Measurements from ENCODE around the gene CCBE1. TPM values are rescaled to one million over a fixed set of nuclear protein-coding genes. Genes with fewer than 3 reads are reported as not detected.
"Not testable (repeated sequence)": the region's sequence is repeated elsewhere in the genome, so short reads cannot be mapped to it uniquely, and the experiment has no call there.

CCBE1 gene
- total RNA-seq, 1 donor = under 0.01 TPM

GRCh38 chr18:59721931-59722330 is 24.7 kb upstream of the CCBE1 start:
- Histone ChIP-seq H3K9me3 (ENCODE audit: low read depth, low read length) (no peaks in the 10 kb centered on the region), H3K4me1 (ENCODE audit: insufficient read depth, low read length) (no peaks in the 10 kb centered on the region), H3K27me3 (ENCODE audit: insufficient read depth, low read length) (no peaks in the 10 kb centered on the region), H3K4me3 (ENCODE audit: low read length) (no peak overlapping the region)

DNA sequence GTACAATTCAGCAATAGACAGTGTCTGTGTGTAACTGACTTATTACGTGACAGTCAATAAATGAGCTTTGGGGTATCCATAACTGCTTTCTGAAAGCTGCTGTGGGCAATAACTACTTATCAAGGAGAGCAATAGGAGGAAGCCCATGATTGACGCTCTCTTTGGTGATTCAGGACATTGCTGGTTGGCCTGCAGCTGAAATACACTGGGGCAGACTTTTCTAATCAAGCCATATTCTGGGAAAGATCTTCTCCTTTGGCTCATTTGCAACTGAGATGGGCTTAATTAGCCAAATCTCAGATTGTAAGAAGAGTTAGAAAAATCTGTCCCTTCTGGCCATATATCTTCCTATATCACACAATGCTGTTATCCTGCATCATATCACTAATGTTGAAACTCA is 24.0 kb upstream of the CCBE1 start:
- Histone ChIP-seq H3K27me3 (ENCODE audit: insufficient read depth, low read length) (no peaks in the 10 kb centered on the region), H3K4me3 (ENCODE audit: low read length) (no peak overlapping the region), H3K4me1 (ENCODE audit: insufficient read depth, low read length) (no peaks in the 10 kb centered on the region), H3K9me3 (ENCODE audit: low read depth, low read length) (no peaks in the 10 kb centered on the region)

GRCh38 chr18:59719544-59720181 is 22.4 kb upstream of the CCBE1 start:
- Histone ChIP-seq H3K27me3 (ENCODE audit: insufficient read depth, low read length) (no peaks in the 10 kb centered on the region), H3K4me3 (ENCODE audit: low read length) (no peak overlapping the region), H3K4me1 (ENCODE audit: insufficient read depth, low read length) (no peaks in the 10 kb centered on the region), H3K9me3 (ENCODE audit: low read depth, low read length) (no peaks in the 10 kb centered on the region)

DNA sequence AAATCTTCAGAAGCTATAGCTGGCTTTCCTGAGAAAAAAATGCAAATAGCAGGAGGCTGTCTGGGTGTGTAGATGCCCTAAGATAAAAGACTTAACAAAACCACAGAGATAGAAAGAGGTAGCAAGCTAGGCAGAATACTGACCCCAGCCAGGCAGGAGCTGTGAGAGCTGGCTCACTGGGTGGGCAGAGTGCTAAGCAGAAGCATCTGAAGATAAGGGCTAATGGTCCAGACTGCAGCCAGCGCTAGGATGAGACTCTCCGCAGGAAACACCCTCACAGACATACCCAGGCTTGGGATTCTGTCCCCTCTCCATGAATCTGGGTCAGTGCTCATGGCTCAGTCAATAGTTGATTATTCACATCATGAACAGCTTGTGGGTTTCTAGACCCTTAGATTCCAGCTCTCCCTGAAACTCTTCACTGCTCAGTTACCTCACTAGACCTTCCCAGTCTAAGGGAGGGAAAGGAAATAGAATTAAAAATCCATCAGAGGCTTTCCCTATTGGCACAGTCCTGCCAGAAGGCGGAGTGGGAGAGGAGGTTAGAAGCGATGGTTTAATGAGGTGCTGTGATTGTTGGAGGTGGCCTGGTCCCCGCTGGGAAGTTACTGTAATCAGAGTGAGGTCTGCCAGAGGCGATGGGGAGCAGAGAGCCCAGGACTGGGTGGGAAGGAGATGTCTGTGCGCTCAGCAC is 21.4 kb upstream of the CCBE1 start:
- Histone ChIP-seq H3K27me3 (ENCODE audit: insufficient read depth, low read length) (no peaks in the 10 kb centered on the region), H3K9me3 (ENCODE audit: low read depth, low read length) (no peaks in the 10 kb centered on the region), H3K4me1 (ENCODE audit: insufficient read depth, low read length) (no peaks in the 10 kb centered on the region), H3K4me3 (ENCODE audit: low read length) (no peak overlapping the region)

DNA sequence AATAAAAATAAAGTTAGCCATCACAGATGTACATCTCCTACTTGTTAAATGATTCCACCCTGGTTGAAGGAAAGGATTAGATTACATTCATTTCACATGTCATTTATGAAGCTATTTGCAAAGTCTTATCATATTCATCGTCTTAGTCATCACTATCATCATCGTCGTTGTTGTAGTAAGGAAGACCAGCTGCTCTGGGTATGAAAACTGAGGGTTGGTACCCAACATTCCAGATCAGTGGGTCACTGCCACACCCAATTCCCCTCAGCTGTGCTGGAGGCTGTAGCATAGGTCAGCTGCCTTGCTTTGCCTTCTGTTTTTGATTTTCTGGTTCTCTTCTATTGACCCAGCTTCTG is 20.9 kb upstream of the CCBE1 start:
- Histone ChIP-seq H3K4me1 (ENCODE audit: insufficient read depth, low read length) (no peaks in the 10 kb centered on the region), H3K27me3 (ENCODE audit: insufficient read depth, low read length) (no peaks in the 10 kb centered on the region), H3K9me3 (ENCODE audit: low read depth, low read length) (no peaks in the 10 kb centered on the region), H3K4me3 (ENCODE audit: low read length) (no peak overlapping the region)

DNA sequence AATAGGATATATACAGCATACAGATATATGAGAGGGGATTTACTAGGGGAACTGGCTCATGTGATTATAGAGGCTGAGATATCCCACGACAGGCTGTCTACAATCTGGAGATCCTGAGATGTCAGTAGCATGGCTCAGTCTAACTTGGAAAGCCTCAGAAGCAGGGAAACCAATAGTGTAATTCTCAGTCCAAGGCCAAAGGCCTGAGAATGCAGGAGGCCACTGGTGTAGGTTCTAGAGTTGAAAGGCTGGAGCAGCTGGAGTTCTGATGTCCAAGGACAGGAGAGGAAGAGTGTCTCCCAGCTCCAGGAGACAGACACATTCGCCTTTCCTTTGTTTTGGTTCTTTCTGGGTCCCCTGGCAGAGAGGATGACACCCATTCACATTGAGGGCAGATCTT is 20.1 kb upstream of the CCBE1 start:
- no peaks in the 10 kb centered on the region for H3K4me1 ChIP-seq (ENCODE audit: insufficient read depth, low read length)
- H3K27me3 ChIP-seq (ENCODE audit: insufficient read depth, low read length) = no peaks in the 10 kb centered on the region
- no peaks in the 10 kb centered on the region for H3K9me3 ChIP-seq (ENCODE audit: low read depth, low read length)
- no peak overlapping the region for H3K4me3 ChIP-seq (ENCODE audit: low read length)

- Histone ChIP-seq H3K4me1 (ENCODE audit: insufficient read depth, low read length) (no peaks in the 10 kb centered on the region), H3K4me3 (ENCODE audit: low read length) (no peak overlapping the region), H3K9me3 (ENCODE audit: low read depth, low read length) (no peaks in the 10 kb centered on the region), H3K27me3 (ENCODE audit: insufficient read depth, low read length) (no peaks in the 10 kb centered on the region)
Observed at GRCh38 chr18:59715966-59716369, 18.7 kb upstream of the CCBE1 start.

GRCh38 chr18:59715445-59715844 is 18.2 kb upstream of the CCBE1 start:
- H3K27me3 ChIP-seq (ENCODE audit: insufficient read depth, low read length) = no peaks in the 10 kb centered on the region
- no peaks in the 10 kb centered on the region for H3K4me1 ChIP-seq (ENCODE audit: insufficient read depth, low read length)
- H3K9me3 ChIP-seq (ENCODE audit: low read depth, low read length) = no peaks in the 10 kb centered on the region
- no peak overlapping the region for H3K4me3 ChIP-seq (ENCODE audit: low read length)

DNA sequence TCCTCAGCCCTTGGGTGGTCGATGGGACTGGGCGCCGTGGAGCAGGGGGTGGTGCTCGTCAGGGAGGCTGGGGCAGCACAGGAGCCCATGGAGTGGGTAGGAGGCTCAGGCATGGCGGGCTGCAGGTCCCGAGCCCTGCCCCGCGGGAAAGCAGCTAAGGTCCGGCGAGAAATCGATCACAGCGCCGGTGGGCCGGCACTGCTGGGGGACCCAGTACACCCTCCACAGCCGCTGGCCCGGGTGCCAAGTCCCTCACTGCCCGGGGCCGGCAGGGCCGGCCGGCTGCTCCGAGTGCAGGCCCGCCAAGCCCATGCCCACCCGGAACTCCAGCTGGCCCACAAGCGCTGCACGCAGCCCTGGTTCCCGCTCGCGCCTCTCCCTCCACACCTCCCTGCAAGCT is 16.9 kb upstream of the CCBE1 start:
- H3K4me3 ChIP-seq (ENCODE audit: low read length); H3K27me3 ChIP-seq (ENCODE audit: insufficient read depth, low read length); H3K9me3 ChIP-seq (ENCODE audit: low read depth, low read length); H3K4me1 ChIP-seq (ENCODE audit: insufficient read depth, low read length): not testable (repeated sequence)

GRCh38 chr18:59712311-59712710 is 15.1 kb upstream of the CCBE1 start:
- no peak overlapping the region for H3K4me3 ChIP-seq (ENCODE audit: low read length)
- no peaks in the 10 kb centered on the region for H3K27me3 ChIP-seq (ENCODE audit: insufficient read depth, low read length)
- H3K9me3 ChIP-seq (ENCODE audit: low read depth, low read length) = no peaks in the 10 kb centered on the region
- no peaks in the 10 kb centered on the region for H3K4me1 ChIP-seq (ENCODE audit: insufficient read depth, low read length)

GRCh38 chr18:59708988-59709387 is 11.8 kb upstream of the CCBE1 start:
- Histone ChIP-seq H3K27me3 (ENCODE audit: insufficient read depth, low read length) (no peaks in the 10 kb centered on the region), H3K9me3 (ENCODE audit: low read depth, low read length) (no peaks in the 10 kb centered on the region), H3K4me1 (ENCODE audit: insufficient read depth, low read length) (no peaks in the 10 kb centered on the region), H3K4me3 (ENCODE audit: low read length) (no peak overlapping the region)

- Histone ChIP-seq H3K27me3 (ENCODE audit: insufficient read depth, low read length) (no peaks in the 10 kb centered on the region), H3K9me3 (ENCODE audit: low read depth, low read length) (no peaks in the 10 kb centered on the region), H3K4me1 (ENCODE audit: insufficient read depth, low read length) (no peaks in the 10 kb centered on the region), H3K4me3 (ENCODE audit: low read length) (no peak overlapping the region)
Observed at GRCh38 chr18:59707306-59707705, 10.1 kb upstream of the CCBE1 start.

DNA sequence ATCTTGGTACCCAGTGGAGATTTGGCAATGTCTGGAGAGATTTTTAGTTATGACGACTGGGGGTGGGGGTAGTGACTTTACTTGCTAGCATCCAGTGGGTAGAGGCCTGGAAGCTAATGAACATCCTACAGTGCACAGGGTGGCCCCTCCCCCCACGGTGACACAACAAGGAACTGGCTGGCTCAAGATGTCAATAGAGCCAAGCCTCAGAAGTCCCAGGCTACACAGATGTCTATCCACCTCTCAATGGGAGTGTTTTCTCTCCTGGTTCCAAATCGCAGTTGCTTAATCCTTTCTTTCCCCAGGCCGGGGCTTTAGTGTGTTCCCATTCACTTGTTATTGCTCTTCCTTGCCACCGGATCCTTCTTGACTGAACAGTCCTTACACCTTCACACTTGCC is 9.3 kb upstream of the CCBE1 start:
- Histone ChIP-seq H3K9me3 (ENCODE audit: low read depth, low read length) (no peaks in the 10 kb centered on the region), H3K27me3 (ENCODE audit: insufficient read depth, low read length) (peaks cover 2% of the 10 kb centered on the region), H3K4me1 (ENCODE audit: insufficient read depth, low read length) (no peaks in the 10 kb centered on the region), H3K4me3 (ENCODE audit: low read length) (no peak overlapping the region)

DNA sequence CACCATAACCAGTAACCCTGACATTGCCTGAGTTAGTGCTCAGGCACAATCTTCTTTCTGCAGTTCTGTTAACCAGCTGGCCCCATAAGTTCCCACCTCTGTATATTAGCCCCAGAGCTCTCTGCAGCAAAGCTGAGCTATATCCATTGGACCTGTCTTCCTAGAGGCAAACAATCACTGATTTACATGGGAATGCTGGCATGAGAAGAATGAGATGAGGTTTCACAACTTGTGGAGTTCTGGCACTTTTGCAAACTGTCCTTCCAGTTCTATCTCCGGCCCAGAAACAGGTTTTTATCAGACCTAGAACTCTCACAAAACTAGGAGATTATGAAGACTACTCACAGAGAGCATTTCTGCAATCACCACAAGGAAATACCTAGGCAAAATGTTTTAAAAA is 7.9 kb upstream of the CCBE1 start:
- Histone ChIP-seq H3K4me3 (ENCODE audit: low read length) (no peak overlapping the region), H3K27me3 (ENCODE audit: insufficient read depth, low read length) (peaks cover 3% of the 10 kb centered on the region), H3K9me3 (ENCODE audit: low read depth, low read length) (no peaks in the 10 kb centered on the region)

GRCh38 chr18:59704146-59704545 is 6.9 kb upstream of the CCBE1 start:
- peaks cover 8% of the 10 kb centered on the region for H3K27me3 ChIP-seq (ENCODE audit: insufficient read depth, low read length)
- H3K4me3 ChIP-seq (ENCODE audit: low read length) = no peak overlapping the region
- no peaks in the 10 kb centered on the region for H3K9me3 ChIP-seq (ENCODE audit: low read depth, low read length)
- H3K4me1 ChIP-seq (ENCODE audit: insufficient read depth, low read length) = no peaks in the 10 kb centered on the region

More for the DNA sequence above, 7.9 kb upstream of the CCBE1 start:
- no peaks in the 10 kb centered on the region for H3K4me1 ChIP-seq (ENCODE audit: insufficient read depth, low read length)

DNA sequence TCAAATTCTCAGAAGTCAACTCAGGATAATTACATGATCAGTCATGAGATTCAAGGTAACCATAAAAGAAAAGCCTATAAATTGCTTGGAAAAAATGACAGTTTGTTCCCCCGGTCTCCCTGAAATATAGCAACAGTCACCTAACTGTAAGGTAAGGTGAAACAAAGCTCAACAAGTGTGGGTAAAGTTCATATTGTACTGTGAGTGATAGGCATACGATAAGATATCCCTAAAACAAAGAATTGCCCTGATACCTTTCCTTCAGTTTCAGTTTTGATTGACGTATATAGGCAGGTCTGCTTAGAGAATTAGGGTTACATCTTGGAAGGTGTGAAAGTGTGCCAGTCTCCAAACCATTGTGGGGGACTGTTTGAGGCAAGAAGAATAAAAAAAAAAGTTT is 4.0 kb upstream of the CCBE1 start:
- peaks cover 36% of the 10 kb centered on the region for H3K27me3 ChIP-seq (ENCODE audit: insufficient read depth, low read length)
- no peak overlapping the region for H3K4me3 ChIP-seq (ENCODE audit: low read length)
- H3K4me1 ChIP-seq (ENCODE audit: insufficient read depth, low read length) = no peaks in the 10 kb centered on the region
- no peaks in the 10 kb centered on the region for H3K9me3 ChIP-seq (ENCODE audit: low read depth, low read length)

Data from mononuclear cell (primary cell).